IPS-18c (cell line): ENCODE measurements around the gene TTYH3.
A peak's percentile ranks its signal among the peaks of the same experiment; 100 is the strongest.
"Not testable (repeated sequence)": the region's sequence is repeated elsewhere in the genome, so short reads cannot be mapped to it uniquely, and the experiment has no call there.

Source experiments
- H3K4me3 ChIP-seq: 2 replicates; pipeline ENCODE4 v1.7.0; 2013; ENCODE audit warnings: low read depth, mild to moderate bottlenecking, low read length, moderate library complexity; ENCODE audit not compliant: insufficient read depth
- H3K9me3 ChIP-seq: one replicate; pipeline ENCODE4 v1.6.1; 2013; ENCODE audit warnings: mild to moderate bottlenecking, low read length, moderate library complexity; ENCODE audit not compliant: control insufficient read depth, insufficient read depth

The TTYH3 gene

GRCh38 chr7:2631946-2632732 lies at the start of gene TTYH3:
TSS of gene TTYH3 (plus strand) at chr7:2631986. CDS start at chr7:2632156, 170 bp downstream.
- peaks cover 3% of the 10 kb centered on the region for H3K9me3 ChIP-seq
- peak within 1 kb of the TSS; percentile 78 for H3K4me3 ChIP-seq

GRCh38 chr7:2582006-2582735 lies 49.6 kb upstream of the TTYH3 start:
- H3K4me3 ChIP-seq, result no peak overlapping the region
- H3K9me3 ChIP-seq, result no peaks in the 10 kb centered on the region

GRCh38 chr7:2583798-2584580 lies 47.8 kb upstream of the TTYH3 start:
- H3K9me3 ChIP-seq, result no peaks in the 10 kb centered on the region
- no peak overlapping the region for H3K4me3 ChIP-seq

GRCh38 chr7:2585446-2585845 lies 46.3 kb upstream of the TTYH3 start:
- no peak overlapping the region for H3K4me3 ChIP-seq
- no peaks in the 10 kb centered on the region for H3K9me3 ChIP-seq

GRCh38 chr7:2586326-2587020 lies 45.3 kb upstream of the TTYH3 start:
- Histone ChIP-seq H3K4me3 (no peak overlapping the region), H3K9me3 (no peaks in the 10 kb centered on the region)

- Histone ChIP-seq H3K9me3 (no peaks in the 10 kb centered on the region), H3K4me3 (no peak overlapping the region)
Observed at GRCh38 chr7:2587134-2587533, 44.7 kb upstream of the TTYH3 start.

- H3K9me3 ChIP-seq, result no peaks in the 10 kb centered on the region
- no peak overlapping the region for H3K4me3 ChIP-seq
Observed at GRCh38 chr7:2587778-2588177, 44.0 kb upstream of the TTYH3 start.

GRCh38 chr7:2589341-2589740 lies 42.4 kb upstream of the TTYH3 start:
- Histone ChIP-seq H3K9me3 (no peaks in the 10 kb centered on the region), H3K4me3 (no peak overlapping the region)

- H3K4me3 ChIP-seq, H3K9me3 ChIP-seq: not testable (repeated sequence)
Observed at GRCh38 chr7:2589941-2590340, 41.8 kb upstream of the TTYH3 start.

- Histone ChIP-seq H3K4me3 (no peak overlapping the region), H3K9me3 (peaks cover 2% of the 10 kb centered on the region)
Observed at GRCh38 chr7:2592375-2592865, 39.4 kb upstream of the TTYH3 start.

- Histone ChIP-seq H3K4me3 (no peak overlapping the region), H3K9me3 (peaks cover 2% of the 10 kb centered on the region)
Observed at GRCh38 chr7:2593036-2593727, 38.6 kb upstream of the TTYH3 start.

GRCh38 chr7:2594599-2594998 lies 37.2 kb upstream of the TTYH3 start:
- Histone ChIP-seq H3K4me3 (no peak overlapping the region), H3K9me3 (peaks cover 2% of the 10 kb centered on the region)

- peaks cover 2% of the 10 kb centered on the region for H3K9me3 ChIP-seq
- H3K4me3 ChIP-seq, result no peak overlapping the region
Observed at GRCh38 chr7:2595258-2595860, 36.4 kb upstream of the TTYH3 start.

GRCh38 chr7:2596464-2597272 lies 35.1 kb upstream of the TTYH3 start:
- peaks cover 2% of the 10 kb centered on the region for H3K9me3 ChIP-seq
- no peak overlapping the region for H3K4me3 ChIP-seq

- Histone ChIP-seq H3K4me3 (no peak overlapping the region), H3K9me3 (peaks cover 2% of the 10 kb centered on the region)
Observed at GRCh38 chr7:2597273-2597640, 34.5 kb upstream of the TTYH3 start.
